Nephron (organoid): ENCODE data around the gene ID1.
"Not testable (repeated sequence)": the region's sequence is repeated elsewhere in the genome, so short reads cannot be mapped to it uniquely, and the experiment has no call there.

Experiments used
- H3K27ac Mint-ChIP-seq, 3 experiments: 2 replicates each; pipeline ENCODE4 v1.8.0; 2020; ENCODE audit warnings: mixed read lengths in 3 of 3, mild to moderate bottlenecking in 2 of 3, moderate library complexity in 1 of 3
- H3K27me3 Mint-ChIP-seq: 2 replicates; pipeline ENCODE4 v1.8.0; 2021; ENCODE audit warnings: low read depth, mild to moderate bottlenecking, moderate library complexity, mixed read lengths
- H3K36me3 Mint-ChIP-seq: 2 replicates; pipeline ENCODE4 v1.8.0; 2020; ENCODE audit warnings: low read depth, mixed read lengths
- H3K4me1 Mint-ChIP-seq: 2 replicates; pipeline ENCODE4 v1.8.0; 2020; ENCODE audit warnings: mixed read lengths
- H3K4me3 Mint-ChIP-seq, 3 experiments: 2 replicates each; pipeline ENCODE4 v1.8.0; 2020; ENCODE audit warnings: mild to moderate bottlenecking in 3 of 3, mixed read lengths in 3 of 3, moderate library complexity in 2 of 3
- H3K9me3 Mint-ChIP-seq: 2 replicates; pipeline ENCODE4 v1.8.0; 2020; ENCODE audit warnings: mixed read lengths
- CTCF ChIP-seq, 3 experiments: fragments of 200-600 bp; sonication (generic); IDR thresholded peaks; one replicate each; pipeline ENCODE4 v1.5.0; 2021; ENCODE audit warnings: antibody characterized with exemption in 3 of 3; ENCODE audit not compliant: unreplicated experiment in 3 of 3

ID1 gene

DNA sequence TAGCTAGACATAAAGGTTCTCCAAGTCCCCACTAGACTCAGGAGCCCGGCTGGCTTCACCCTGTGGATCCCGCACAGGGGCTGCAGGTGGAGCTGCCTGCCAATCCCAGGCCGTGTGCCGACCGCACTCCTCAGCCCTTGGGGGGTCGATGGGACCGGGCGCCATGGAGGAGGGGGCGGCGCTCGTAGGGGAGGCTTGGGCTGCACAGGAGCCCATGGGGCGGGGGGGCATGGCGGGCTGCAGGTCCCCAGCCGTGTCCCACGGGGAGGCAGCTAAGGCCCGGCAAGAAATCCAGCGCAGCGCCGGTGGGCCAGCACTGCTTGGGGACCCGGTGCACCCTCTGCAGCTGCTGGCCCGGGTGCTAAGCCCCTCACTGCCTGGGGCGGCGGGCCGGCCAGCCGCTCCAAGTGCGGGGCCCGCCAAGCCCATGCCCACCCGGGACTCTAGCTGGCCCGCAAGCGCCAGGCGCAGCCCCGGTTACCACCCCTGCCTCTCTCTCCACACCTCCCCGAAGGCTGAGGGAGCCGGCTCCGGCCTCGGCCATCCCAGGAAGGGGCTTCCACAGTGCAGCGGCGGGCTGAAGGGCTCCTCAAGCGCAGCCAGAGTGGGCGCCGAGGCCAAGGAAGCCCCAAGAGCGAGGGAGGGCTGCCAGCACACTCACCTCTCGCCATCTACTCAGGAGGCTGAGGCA, 26.5 kb upstream of the ID1 start:
- Mint-ChIP-seq H3K4me3 (no peak overlapping the region), H3K9me3 (no peaks in the 10 kb centered on the region), H3K27ac (peak overlapping the region in 1 of 3 experiments; percentile 4)

GRCh38 chr20:31579245-31579644, 25.8 kb upstream of the ID1 start:
- H3K4me1 Mint-ChIP-seq: peaks cover 11% of the 10 kb centered on the region
- no peak for TF ChIP-seq CTCF (IDR thresholded peaks at IDR 0.05; ENCODE audit: unreplicated experiment in 3 of 3)
- H3K36me3 Mint-ChIP-seq: peaks cover 3% of the 10 kb centered on the region
- H3K27me3 Mint-ChIP-seq: no peaks in the 10 kb centered on the region
- peak overlapping the region; percentile 4 to 53 (median 40) for H3K27ac Mint-ChIP-seq
- no peak overlapping the region for H3K4me3 Mint-ChIP-seq
- H3K9me3 Mint-ChIP-seq: no peaks in the 10 kb centered on the region

More for the DNA sequence above, 26.5 kb upstream of the ID1 start:
- Mint-ChIP-seq H3K4me1 (peaks cover 17% of the 10 kb centered on the region), H3K27me3 (no peaks in the 10 kb centered on the region), H3K36me3 (peaks cover 3% of the 10 kb centered on the region)
- no peak for TF ChIP-seq CTCF (IDR thresholded peaks at IDR 0.05; ENCODE audit: unreplicated experiment in 3 of 3)

DNA sequence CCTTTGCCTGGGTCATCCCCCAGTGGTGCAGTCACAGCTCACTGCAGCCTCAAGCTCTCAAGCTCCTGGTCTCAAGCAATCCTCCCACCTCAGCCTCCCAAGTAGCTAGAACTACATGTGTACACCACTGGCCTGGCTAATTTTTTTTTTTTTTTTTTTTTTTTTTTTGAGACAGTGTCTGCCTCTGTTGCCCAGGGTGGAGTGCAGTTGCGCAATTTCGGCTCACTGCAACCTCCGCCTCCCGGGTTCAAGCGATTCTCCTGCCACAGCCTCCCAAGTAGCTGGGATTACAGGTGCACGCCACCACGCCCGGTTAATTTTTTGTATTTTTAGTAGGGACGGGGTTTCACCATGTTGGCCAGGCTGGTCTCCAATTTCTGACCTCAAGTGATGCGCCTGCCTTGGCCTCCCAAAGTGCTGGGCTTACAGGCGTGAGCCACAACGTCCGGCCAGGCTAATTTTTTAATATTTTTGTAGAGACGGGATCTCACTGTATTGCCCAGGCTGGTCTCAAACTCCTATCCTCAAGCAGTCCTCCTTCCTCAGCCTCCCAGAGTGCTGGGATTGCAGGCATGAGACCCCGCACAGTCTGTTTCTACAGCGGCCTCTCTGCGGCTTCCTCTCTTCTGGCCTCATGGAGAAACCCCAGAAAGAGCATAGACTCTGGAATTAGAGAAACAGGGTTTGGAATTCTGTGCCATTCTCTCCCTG, 25.0 kb upstream of the ID1 start:
- H3K9me3 Mint-ChIP-seq, H3K4me1 Mint-ChIP-seq, H3K4me3 Mint-ChIP-seq, H3K27me3 Mint-ChIP-seq, H3K36me3 Mint-ChIP-seq: not testable (repeated sequence)
- peak overlapping the region; percentile 46 to 80 (median 54) for H3K27ac Mint-ChIP-seq

- peaks cover 14% of the 10 kb centered on the region for H3K4me1 Mint-ChIP-seq
- no peaks in the 10 kb centered on the region for H3K9me3 Mint-ChIP-seq
- peaks cover 3% of the 10 kb centered on the region for H3K36me3 Mint-ChIP-seq
- no peak for TF ChIP-seq CTCF (IDR thresholded peaks at IDR 0.05; ENCODE audit: unreplicated experiment in 3 of 3)
- H3K4me3 Mint-ChIP-seq: no peak overlapping the region
- peak overlapping the region; percentile 46 to 80 (median 54) for H3K27ac Mint-ChIP-seq
- no peaks in the 10 kb centered on the region for H3K27me3 Mint-ChIP-seq
These were observed 24.4 kb upstream of the ID1 start for GRCh38 chr20:31580706-31581105.

DNA sequence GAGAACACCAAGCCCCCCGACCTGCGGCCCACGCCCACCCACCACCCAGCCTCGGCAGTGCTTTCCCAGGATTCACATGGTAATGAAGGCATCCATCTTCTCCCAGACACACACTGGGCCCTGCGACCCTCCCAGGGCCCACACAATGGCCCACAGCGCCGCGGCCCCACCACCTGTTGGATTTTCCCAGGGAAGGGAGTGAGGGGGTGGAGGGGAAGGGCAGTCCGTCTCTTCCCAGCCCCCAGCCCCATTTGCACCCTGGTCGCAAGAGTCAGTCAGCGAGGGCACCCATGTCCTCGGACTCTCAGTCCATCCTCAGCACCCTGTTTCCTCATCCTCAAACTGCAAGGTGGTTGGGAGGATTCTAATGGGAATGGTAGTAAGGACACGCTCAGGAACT, 23.7 kb upstream of the ID1 start:
- no peaks in the 10 kb centered on the region for H3K9me3 Mint-ChIP-seq
- peaks cover 15% of the 10 kb centered on the region for H3K4me1 Mint-ChIP-seq
- TF ChIP-seq CTCF (IDR thresholded peaks at IDR 0.05; ENCODE audit: unreplicated experiment in 3 of 3): no peak
- no peak overlapping the region for H3K27ac Mint-ChIP-seq
- no peaks in the 10 kb centered on the region for H3K27me3 Mint-ChIP-seq
- peaks cover 3% of the 10 kb centered on the region for H3K36me3 Mint-ChIP-seq
- H3K4me3 Mint-ChIP-seq: no peak overlapping the region

- TF ChIP-seq CTCF (IDR thresholded peaks at IDR 0.05; ENCODE audit: unreplicated experiment in 3 of 3): no peak
- Mint-ChIP-seq H3K4me1 (peaks cover 11% of the 10 kb centered on the region), H3K9me3 (no peaks in the 10 kb centered on the region), H3K4me3 (peak overlapping the region; percentile 71 to 75 (median 73)), H3K27ac (peak overlapping the region; percentile 66 to 73 (median 71)), H3K36me3 (no peaks in the 10 kb centered on the region), H3K27me3 (no peaks in the 10 kb centered on the region)
These were observed 17.3 kb upstream of the ID1 start for GRCh38 chr20:31587545-31588389.
